HL-60/S4 treated with phorbol 12-myristate 13-acetate at 8.2 ng/mL for 4 days and 3 days (cell line): ENCODE results near the gene C10orf90.

Experiments used
- in situ Hi-C: fragments of 300-500 bp; cut with MboI; formaldehyde crosslinking; loops from 2 replicates; pipeline ENCODE4 v1.15.0; 2022; ENCODE audit warnings: low sequenced_read_pairs

Gene C10orf90

DNA sequence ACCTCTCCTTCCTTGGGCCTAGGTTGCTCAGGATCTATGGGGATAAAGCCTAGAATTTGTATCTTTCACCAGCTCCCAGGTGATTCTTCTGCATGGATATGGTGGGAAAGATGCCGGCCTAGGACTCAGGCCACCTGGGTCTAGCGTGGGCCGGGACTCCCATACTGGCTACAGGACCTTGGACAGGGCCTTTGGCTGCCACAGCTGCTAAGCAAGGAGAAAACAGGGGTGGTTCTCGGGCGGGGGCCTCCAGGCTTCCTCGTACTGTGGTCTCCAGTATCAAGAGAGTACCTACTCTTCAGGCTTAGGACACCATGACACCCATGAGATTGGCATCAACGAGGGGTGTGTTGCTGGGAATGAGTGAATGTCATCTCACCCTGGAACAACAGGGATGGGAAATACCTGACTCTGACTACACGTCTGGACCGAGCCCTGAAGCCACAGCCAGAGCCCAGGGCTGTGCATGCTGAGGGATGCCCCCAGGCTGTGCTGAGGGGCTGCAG lies 161.9 kb downstream of the C10orf90 start:
- in situ Hi-C loops: loop anchor here (10.0 kb wide), 1 partner anchor 534 kb away; no protein-coding TSS in a partner anchor

DNA sequence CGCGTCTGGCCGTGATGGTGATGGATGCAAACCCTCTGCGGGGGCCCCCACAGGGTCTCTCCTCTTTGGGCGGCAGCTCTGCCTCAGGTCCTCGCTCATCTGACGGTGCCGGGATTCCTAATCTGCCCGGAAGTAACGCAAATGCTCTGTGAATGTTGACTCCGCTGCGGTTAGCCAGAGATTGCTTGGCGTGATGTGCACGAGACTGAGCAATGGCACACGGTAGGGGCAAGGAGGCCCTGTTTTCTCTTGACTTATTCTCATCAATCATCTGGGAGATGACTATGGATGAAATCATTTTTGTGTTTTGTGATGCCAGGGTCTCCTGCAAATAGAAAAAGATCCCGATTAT lies 165.8 kb downstream of the C10orf90 start:
- in situ Hi-C loops: loop anchor here (10.0 kb wide), 1 partner anchor 530 kb away; no protein-coding TSS in a partner anchor

DNA sequence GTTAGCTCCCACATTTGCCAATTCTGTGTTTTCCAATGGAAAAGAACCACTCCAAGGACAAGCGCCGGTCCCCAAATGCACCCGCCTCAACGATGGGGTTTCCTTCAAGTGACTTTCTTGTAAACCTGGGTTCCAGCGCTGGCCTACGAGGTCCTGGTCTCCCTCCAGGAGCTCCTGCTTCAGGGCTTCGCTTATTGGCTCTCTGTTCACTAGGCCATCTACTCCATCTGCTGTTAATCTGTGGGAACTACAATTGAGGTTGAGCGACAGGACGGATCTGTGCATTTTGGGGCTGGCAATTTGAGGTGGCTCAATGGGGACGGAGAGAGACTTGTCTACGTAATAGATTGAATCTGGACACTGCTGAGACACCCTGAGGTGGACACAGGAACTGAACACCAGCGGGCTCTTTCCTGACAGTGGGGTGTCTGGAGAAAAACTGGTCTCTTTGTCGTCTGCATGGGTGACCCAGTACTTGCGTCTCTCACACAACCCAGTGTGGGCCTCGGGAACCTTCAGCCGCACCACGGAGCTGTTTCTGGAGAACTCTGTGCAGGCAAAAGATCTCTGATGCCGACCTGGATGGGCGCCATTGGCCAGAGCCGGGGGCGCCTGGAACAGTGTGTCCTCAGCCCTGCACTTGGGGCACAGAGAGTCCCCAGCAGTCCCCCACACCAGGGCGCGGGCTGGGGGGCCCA lies 166.3 kb downstream of the C10orf90 start:
- in situ Hi-C loops: loop anchor here (10.0 kb wide), 1 partner anchor 529 kb away; no protein-coding TSS in a partner anchor

DNA sequence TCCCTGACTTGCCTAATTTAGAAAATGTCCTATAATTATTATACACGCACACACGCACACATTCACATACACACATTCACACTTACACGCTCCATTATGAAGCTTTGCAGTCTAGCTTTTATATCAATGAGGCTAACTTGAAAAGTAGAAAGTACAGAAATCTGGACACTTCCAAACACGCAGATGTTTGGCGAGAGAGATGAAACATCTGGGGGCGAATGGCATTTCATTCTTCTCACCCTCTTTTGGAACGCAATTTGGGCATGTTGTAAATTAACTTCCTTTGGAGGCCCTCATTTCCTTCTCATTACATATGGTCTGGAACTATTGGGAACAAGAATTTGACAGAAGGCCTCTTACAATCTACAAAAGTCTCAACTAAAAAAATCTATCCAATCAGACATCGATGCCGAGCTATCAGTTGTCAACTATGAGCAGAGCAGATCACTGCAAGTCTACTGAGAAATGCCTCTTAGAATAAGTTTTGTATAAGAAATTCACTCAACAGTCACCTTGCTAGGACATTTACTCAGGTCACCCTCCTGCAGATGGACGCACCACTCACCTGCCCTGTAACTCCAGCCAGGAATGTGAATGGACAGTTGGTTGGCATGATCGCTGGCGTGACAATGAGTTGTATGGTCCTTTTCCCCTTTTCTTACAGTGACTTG lies 167.0 kb downstream of the C10orf90 start:
- in situ Hi-C loops: loop anchor here (10.0 kb wide), 1 partner anchor 529 kb away; no protein-coding TSS in a partner anchor

DNA sequence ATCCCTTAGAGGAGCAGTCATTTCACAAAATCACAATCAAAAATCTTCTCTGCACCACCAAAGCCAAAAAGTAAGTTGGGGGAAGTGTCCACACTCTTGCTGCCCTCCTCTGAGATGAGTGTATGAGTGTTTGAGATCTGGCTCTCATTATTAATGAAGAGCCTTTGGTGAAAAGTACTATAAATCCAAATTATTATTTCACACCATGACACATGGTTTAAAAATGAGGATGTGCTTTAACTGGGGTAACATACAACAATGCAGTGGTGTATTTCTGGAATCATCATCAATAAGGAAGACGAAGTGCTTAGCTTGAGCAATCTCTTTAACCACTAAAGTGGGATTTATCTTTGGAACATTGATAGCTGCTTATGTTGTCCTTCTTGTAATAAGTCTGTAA lies 168.1 kb downstream of the C10orf90 start:
- in situ Hi-C loops: loop anchor here (10.0 kb wide), 1 partner anchor 528 kb away; no protein-coding TSS in a partner anchor

DNA sequence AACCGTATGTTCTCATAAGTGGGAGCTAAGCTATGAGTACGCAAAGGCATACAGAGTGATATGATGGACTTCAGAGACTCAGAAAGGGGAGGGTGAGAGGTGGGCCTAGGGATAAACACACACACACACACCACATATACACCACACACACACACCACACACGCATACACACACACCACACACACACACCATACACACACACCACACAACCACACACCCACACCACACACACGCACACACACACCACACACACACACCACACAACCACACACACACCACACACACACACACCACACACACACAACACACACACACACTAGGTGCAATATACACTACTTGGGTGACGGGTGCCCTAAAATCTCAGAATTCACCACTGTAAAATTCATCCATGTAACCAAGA lies 168.7 kb downstream of the C10orf90 start:
- in situ Hi-C loops: loop anchor here (10.0 kb wide), 1 partner anchor 527 kb away; no protein-coding TSS in a partner anchor

DNA sequence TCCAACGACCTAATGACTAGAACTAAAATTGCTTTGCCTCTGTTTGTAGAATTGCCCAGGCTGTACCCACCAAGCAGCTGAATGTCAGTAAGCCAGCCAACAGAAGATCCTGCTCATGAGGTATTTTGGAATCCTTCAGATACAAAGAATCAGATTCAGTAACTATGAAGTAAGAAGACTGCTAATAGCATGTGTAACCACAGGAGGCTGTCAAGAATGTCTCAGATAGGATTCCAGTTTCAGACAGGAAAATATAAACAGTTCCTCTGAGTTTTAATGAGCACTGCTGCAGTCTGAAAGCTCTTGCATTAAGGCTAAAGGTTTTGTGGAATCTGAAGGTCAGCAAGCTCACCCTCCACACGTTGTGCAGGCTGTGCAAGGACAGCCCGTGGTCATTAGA lies 169.6 kb downstream of the C10orf90 start:
- in situ Hi-C loops: loop anchor here (10.0 kb wide), 1 partner anchor 526 kb away; no protein-coding TSS in a partner anchor

DNA sequence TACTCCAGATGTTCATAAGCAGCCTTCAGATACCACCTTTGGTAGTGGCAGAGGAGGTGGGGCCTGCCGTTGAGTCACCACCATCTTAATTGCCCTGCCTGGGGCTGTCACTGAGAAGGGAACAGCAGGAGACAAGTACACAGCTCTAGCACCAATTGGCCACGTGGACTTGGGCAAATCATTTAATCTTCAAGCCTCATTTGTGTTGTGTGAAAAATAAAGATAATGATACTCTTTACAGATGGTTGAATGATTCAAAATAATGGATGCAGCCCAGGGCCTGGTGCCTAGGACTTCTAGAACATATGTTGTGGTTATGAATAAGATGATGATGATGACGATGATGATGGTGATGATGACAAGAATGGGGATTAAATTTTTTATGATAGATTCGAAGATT lies 170.3 kb downstream of the C10orf90 start:
- in situ Hi-C loops: loop anchor here (10.0 kb wide), 1 partner anchor 525 kb away; no protein-coding TSS in a partner anchor

DNA sequence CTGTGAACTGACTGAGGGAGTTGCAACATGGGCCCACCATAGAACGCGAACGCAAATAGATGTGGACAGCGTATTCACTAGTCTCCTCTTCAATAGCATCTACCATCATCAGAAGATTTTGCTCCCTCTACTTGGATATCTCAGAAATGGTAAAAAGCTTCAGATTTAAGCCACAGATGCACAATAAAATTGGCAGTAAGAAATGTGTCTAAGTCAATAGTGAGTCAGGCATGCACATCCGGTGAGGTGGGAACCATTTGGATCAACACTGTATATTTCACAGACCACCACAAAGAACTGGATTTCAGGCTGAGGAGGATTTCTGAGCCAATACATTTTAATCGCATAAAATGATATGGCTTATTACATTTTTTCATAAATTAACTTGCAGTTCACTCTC lies 170.7 kb downstream of the C10orf90 start:
- in situ Hi-C loops: loop anchor here (10.0 kb wide), 1 partner anchor 525 kb away; no protein-coding TSS in a partner anchor

DNA sequence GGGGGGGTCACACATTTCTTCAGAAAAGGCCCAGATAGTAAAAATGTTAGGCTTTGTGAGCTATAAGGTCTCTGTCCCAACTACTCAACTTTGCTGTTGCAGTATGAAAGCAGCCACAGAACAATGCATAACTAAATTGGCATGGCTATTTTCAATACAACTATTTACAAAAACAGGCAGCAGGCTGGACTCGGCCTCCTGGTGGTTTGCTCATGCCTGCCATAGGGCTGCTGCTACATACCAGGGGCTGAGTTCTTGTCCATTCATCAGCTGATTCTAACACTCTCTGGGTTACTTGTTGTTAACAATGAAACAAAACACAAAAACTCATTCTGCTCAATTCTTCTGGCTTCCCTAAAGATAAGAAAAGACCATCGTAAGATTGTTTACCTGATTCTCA lies 172.8 kb downstream of the C10orf90 start:
- in situ Hi-C loops: no loop called here

DNA sequence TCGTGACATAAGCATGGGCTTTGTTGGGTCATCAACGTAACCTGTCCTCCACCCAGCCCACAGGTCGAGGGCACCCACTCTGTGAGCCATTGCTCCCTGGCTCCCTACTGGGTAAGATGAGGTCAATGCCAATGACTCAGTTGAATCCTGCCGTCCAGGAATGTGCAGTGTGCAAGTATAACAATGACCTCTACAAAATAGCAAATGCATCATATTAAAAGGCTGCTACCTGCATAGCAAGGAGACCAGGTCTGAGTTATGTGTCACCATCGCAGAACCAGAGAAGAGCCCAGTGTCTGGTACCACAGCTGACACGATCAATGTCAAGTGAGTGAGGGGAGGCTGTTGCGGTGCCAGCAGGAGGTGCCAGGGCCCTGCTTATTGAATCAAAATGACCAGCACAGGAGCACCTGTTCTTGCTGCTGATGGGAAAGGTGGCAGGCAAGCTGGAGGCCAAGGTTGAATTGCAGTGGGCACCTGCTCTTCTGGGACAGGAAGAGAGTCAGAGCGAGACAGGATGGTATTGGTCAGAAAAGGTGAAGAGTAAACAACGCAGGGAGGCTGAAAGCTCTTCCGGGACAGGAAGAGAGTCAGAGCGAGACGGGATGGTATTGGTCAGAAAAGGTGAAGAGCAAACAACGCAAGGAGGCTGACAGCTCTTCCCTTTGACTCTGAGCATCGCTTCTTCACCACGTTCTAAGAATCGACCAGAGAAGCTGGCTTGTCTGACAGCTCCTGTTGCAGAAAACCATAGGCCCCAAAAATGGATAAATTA lies 173.5 kb downstream of the C10orf90 start:
- in situ Hi-C loops: no loop called here

DNA sequence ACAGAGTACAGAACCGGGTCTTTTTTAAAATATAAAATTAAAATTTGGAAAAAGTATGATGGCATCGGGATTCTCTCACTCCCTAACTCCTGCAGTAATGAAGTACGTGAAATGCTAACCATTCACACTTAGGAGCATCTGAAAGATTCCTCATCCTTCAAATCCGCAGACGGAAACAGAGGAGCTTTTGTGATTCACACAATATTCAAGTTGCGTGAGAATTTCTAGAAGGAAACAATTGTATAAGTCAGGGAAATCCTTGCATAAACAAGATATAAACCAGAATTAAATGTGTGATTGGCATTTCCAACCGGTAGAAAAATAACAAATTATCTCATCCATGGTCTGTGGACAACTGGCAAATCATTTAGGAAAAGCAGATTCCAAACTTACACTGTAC lies 179.0 kb downstream of the C10orf90 start:
- in situ Hi-C loops: no loop called here

DNA sequence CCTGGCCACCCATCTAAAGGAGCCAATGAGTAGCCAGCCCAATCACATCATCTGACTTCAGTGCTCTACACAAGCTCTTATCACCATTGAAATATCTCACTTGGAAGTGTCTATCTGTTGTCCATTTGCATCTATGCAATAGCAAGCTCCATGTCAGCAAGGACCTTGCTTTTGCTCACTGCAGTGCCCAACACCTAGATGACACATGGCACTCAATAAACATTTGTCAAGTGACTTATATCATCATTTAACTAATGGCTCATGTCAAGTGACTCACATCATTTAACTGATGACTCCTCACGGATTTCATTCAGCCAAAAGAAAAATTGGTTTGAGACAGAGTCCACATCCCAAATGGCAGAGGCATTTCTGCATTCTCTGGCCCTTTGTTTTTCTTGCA lies 189.3 kb downstream of the C10orf90 start:
- in situ Hi-C loops: no loop called here

DNA sequence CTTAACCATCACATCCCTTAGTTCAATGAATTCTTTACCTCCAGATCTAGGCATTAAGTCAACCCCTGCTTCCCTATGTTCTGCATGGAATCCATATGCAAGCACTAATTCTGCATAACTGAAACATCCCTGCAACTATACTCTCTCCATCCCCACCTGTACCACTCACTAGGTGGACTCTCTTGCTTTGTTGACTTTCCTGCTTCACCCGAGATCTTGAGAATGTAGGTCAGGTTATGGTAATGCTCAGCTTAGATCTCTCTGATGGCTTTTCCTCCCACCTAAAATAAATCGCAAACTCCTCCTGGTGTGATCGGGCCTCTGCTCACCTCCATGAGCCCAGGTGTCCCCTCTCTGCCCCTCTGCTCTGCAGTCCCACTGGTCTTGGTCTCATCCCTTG lies 189.8 kb downstream of the C10orf90 start:
- in situ Hi-C loops: no loop called here

DNA sequence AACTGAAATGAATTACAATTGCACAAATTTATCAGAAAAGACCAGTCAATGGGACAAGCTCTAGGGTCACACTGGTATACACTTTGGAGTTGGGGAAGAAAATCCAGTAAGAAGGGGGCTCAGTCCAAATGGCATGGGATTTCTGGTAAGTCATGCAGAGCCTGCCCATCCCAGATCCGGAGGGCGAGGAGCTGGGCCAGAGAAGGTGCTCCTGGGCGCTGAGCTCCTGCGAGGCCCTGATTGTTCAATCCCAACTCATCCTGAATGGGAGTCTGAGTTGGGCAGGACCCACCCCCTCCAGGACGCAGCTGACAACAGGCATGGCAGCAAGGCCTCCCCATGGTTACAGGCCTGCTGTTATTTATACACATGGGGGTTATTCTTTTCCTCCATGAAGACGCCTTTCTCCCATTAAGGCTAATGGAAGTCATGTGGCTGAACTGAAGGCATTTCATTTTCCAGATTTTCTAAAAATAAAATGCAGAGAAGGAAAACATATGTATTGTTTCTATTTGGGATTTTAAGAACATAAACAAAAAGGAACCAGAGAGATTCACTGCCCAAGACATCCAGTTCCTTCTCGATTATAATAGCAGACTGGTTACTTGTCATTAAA lies 191.1 kb downstream of the C10orf90 start:
- in situ Hi-C loops: no loop called here

DNA sequence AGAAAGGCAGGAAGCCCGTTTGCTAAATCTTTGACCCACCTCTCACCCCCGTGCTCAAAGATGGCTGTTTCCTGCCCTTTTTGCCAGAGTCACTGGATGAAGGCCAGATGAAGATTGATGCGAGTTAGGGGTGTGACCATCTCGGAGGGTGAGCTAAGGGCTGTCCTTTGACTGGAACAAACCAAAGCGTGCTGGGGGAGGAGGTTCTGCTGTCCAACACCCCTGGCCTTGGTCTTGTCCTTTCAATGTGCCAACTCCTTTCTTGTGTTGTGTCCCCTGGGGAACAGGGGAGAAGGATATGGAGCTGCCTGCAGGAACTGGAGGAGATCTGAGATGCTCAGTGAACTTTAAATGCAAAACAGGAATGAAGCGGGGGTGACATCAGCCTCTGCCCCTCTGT lies 191.9 kb downstream of the C10orf90 start:
- in situ Hi-C loops: no loop called here

DNA sequence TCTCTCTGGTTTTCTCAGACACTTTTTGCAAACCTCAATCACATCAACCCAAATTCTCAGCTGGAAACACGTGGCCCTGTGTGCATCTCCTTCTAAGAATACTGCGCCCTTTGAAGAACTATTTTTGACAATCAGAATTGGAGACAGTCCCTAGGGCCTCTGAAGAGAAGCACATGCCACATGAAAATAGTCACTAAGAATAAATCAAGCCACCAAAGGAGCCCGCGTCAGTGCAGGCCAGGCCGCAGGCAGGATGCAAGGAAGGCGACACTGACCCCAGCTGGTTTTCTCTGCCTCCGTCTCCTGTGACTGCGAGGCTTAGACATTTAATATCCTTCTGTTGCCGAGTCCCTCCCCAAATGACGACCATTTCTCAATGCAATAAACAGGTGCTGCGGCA lies 194.2 kb downstream of the C10orf90 start:
- in situ Hi-C loops: no loop called here

DNA sequence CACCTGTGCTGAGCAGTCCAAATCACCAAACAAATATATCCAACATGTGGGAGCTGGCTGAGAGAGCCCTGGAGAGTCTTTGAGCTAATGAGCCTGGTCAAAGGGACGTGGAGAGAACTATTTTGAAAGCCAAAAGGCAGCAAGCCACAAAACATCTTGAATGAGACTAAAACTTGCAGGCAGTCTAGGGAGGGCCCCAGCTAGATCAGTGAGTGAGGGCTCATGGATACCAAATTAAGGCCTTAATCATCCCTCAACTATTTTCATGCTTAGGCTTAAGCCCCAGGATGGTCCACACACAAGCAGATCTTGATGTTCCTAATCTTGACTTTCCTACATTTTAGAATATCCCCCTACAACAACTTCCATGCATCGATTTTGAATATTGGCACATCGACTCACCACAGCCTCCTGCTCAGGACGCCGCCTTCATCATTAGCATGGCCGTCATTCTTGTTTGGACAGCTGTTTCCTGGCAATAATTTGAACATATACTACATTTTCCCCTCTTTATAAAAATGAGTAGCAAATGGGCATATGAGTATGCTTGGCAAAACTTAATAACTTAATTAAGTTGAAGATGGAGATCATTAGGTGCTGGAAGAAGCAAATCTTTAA lies 195.3 kb downstream of the C10orf90 start:
- in situ Hi-C loops: no loop called here

DNA sequence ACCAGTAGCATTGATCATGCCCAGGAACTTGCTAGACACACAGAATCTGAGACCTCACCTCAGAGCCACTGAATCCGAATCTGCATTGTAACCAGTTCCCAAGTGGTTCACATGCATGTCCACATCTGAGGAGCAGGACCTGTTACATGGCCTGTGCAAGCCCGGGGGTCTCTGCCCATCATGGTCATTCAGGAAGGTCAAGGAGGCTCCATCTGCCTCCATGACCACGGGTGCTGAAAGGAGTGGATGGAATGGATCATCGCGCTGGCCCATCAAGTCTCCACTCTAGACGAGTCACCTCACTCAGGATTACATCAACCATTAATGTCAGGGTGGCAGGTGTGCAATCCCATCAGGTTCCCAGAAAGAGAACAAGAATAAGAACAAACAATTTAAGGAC lies 196.5 kb downstream of the C10orf90 start:
- in situ Hi-C loops: no loop called here

DNA sequence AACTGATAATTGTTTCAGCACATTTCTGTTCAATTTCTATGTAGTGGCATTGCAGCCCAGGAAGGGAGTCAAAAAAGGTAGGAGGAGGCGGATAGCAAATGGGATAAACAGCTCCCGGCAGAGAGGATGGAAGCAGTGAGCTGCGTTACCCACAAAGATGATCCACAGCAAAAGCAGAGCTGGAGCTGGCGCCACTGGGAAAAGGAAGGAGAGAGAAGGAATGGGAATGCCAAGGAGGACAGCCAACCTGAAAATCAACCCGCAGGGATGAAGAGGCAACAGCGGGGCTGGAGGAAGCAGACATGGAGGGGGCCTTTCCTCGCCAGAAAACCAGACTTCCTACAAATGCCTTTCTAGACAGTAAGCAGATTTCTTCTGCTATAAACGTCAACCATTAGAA lies 199.5 kb downstream of the C10orf90 start:
- in situ Hi-C loops: no loop called here
